BLaER1 (cell line): ENCODE measurements around the gene DOCK8.

Source experiments
- H3K27ac ChIP-seq: shearing (Covaris generic); formaldehyde crosslinking; 2 replicates; pipeline ENCODE4 v1.8.1; 2022
- H3K27me3 ChIP-seq: shearing (Covaris generic); formaldehyde crosslinking; 2 replicates; pipeline ENCODE4 v1.8.1; 2022
- H3K36me3 ChIP-seq: shearing (Covaris generic); formaldehyde crosslinking; 2 replicates; pipeline ENCODE4 v1.8.1; 2022
- H3K4me1 ChIP-seq: shearing (Covaris generic); formaldehyde crosslinking; 2 replicates; pipeline ENCODE4 v1.8.1; 2022
- H3K4me2 ChIP-seq: shearing (Covaris generic); formaldehyde crosslinking; 2 replicates; pipeline ENCODE4 v1.8.1; 2022
- H3K4me3 ChIP-seq: shearing (Covaris generic); formaldehyde crosslinking; 2 replicates; pipeline ENCODE4 v1.8.1; 2022
- H3K9ac ChIP-seq: shearing (Covaris generic); formaldehyde crosslinking; 2 replicates; pipeline ENCODE4 v1.8.1; 2022
- H3K9me3 ChIP-seq: shearing (Covaris generic); formaldehyde crosslinking; 2 replicates; pipeline ENCODE4 v1.8.1; 2022
- H4K20me1 ChIP-seq: shearing (Covaris generic); formaldehyde crosslinking; 2 replicates; pipeline ENCODE4 v1.8.1; 2022
- Cebpa-rat ChIP-seq: shearing (Covaris generic); IDR thresholded peaks from 2 replicates; pipeline ENCODE4 v1.8.1; 2022

Gene DOCK8

DNA sequence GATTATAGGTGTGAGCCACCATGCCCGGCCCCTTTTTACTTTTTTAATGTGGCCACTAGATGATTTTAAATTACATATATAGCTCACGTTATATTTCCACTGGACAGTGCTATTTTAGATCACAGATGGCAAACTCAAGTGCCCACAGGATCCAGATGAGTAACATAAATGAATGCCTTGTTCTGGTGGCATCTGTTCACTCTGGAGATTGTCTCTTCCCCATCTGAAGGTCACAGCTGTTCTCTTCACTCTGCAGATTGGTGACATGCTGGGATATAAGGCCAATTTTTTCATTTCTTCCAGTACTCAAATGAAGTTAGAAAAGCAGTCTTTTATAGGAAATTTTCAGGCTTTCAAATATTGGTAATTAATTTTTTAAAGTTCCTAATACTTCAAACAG is 160.1 kb downstream of the DOCK8 start:
- H4K20me1 ChIP-seq = no peaks in the 10 kb centered on the region
- no peak overlapping the region for H3K4me2 ChIP-seq
- H3K4me3 ChIP-seq = no peak overlapping the region
- no peak for TF ChIP-seq Cebpa-rat
- peaks cover 40% of the 10 kb centered on the region for H3K36me3 ChIP-seq
- no peak overlapping the region for H3K27ac ChIP-seq
- H3K9ac ChIP-seq = no peak overlapping the region
- no peaks in the 10 kb centered on the region for H3K27me3 ChIP-seq
- peaks cover 5% of the 10 kb centered on the region; the same call in 1 of the 2 replicates for H3K4me1 ChIP-seq
- H3K9me3 ChIP-seq = no peaks in the 10 kb centered on the region

- Histone ChIP-seq H3K36me3 (peaks cover 33% of the 10 kb centered on the region), H3K9ac (no peak overlapping the region), H3K9me3 (no peaks in the 10 kb centered on the region), H3K4me3 (no peak overlapping the region), H3K4me2 (no peak overlapping the region), H3K27me3 (no peaks in the 10 kb centered on the region), H3K27ac (no peak overlapping the region), H4K20me1 (no peaks in the 10 kb centered on the region), H3K4me1 (peaks cover 5% of the 10 kb centered on the region; the same call in 1 of the 2 replicates)
- TF ChIP-seq Cebpa-rat = no peak
Observed at GRCh38 chr9:376115-376514, 161.4 kb downstream of the DOCK8 start.

DNA sequence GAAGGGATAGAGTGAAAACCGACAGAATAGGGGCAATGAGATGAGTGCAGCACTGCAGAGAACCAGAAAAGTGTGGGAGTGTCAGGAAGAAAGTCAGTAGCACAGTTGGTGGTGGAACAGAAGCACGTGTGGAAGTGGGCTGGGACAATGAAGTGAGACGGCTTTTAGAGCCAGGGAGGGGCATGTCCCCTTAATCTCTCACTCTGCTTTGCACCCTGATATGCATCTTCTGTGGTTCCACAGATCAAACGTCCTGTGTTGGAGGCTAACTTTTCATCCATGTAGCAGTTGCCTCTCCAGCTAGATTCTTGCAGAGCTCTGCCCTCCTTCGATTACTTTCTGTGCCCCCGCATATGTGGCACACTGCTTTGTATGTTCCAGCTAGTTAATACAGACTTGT is 163.6 kb downstream of the DOCK8 start:
- no peak overlapping the region for H3K9ac ChIP-seq

DNA sequence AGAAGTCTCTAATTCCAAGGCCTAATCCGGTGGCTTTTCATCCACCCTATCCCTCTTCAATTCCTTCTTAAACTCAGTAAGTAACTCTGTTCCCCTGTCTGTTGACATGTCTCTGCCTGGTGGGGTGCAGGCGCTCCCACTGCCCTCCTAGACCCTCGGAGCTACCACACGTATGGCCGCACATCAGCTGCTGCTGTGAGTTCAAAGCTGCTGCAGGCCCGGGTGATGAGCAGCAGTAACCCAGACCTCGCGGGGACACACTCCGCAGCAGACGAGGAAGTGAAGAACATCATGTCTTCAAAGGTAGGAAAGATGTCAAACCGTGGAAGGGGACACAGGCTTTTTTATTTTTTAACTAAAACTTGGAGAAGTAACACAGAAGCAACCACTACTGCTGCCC is 167.7 kb downstream of the DOCK8 start:
- Histone ChIP-seq H3K9me3 (no peaks in the 10 kb centered on the region), H3K9ac (no peak overlapping the region), H3K36me3 (peaks cover 12% of the 10 kb centered on the region; the same call in 1 of the 2 replicates), H3K4me3 (no peak overlapping the region), H3K27me3 (no peaks in the 10 kb centered on the region), H4K20me1 (no peaks in the 10 kb centered on the region), H3K4me1 (no peaks in the 10 kb centered on the region), H3K27ac (no peak overlapping the region), H3K4me2 (no peak overlapping the region)
- TF ChIP-seq Cebpa-rat = no peak

More for the DNA sequence above, 163.6 kb downstream of the DOCK8 start:
- Histone ChIP-seq H3K36me3 (peaks cover 26% of the 10 kb centered on the region), H3K9me3 (no peaks in the 10 kb centered on the region), H3K4me1 (no peaks in the 10 kb centered on the region), H3K4me2 (no peak overlapping the region), H3K27ac (no peak overlapping the region), H3K27me3 (no peaks in the 10 kb centered on the region), H3K4me3 (no peak overlapping the region), H4K20me1 (no peaks in the 10 kb centered on the region)
- no peak for TF ChIP-seq Cebpa-rat

DNA sequence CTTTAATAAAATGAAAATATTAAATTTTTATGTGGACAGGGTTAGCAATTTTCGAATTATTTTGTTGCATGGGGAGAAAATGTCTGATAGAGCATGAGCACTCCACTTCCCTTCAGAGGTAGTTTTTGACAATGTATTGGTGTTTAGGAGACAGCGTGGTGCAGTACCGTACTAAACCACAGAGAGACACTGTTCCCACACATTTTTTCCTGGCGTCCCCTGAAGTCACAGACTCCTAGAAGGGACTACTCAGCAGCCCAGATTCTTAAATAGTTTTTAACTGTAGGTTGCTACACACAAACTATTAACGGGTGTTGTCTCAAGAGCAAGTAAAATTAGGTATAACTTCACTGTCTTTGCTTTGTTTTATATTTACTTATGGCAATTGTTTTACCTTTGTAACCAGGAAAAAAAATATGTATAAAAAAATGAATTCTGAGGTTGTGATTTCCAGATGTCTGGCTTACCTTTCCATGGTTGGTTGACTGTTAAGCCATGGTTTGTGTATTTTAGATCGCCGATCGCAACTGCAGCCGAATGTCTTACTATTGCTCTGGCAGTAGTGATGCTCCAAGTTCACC is 171.2 kb downstream of the DOCK8 start:
- Histone ChIP-seq H3K4me1 (no peaks in the 10 kb centered on the region), H3K4me3 (no peak overlapping the region), H3K27me3 (no peaks in the 10 kb centered on the region), H4K20me1 (no peaks in the 10 kb centered on the region), H3K9ac (no peak overlapping the region), H3K9me3 (no peaks in the 10 kb centered on the region), H3K4me2 (no peak overlapping the region), H3K36me3 (0 out of 2 replicates have a peak, but pooled peaks cover 10% of the 10 kb centered on the region), H3K27ac (no peak overlapping the region)
- TF ChIP-seq Cebpa-rat = no peak

DNA sequence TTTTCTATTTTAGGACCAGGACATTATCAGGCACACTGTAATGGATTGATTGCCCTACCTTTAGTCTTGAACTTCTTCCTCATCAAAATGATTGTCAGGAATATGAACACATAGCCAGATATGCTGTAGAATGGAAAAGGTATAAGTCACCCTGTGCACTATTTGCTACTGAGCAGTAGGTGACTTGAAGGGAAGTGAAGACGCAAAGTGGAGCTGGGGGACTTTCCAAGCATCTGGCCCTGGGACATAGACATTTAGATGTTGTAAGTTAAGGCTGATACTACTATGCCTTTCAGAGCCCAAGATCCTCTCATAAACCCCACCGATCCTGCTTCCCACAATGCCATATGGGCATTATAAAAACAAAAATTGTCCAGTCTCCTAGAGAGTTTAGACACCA is 174.5 kb downstream of the DOCK8 start:
- H3K27ac ChIP-seq = no peak overlapping the region
- no peak overlapping the region for H3K9ac ChIP-seq
- no peaks in the 10 kb centered on the region for H4K20me1 ChIP-seq
- no peak overlapping the region for H3K4me2 ChIP-seq
- no peaks in the 10 kb centered on the region for H3K4me1 ChIP-seq
- no peaks in the 10 kb centered on the region for H3K9me3 ChIP-seq
- no peak for TF ChIP-seq Cebpa-rat
- 0 out of 2 replicates have a peak, but pooled peaks cover 13% of the 10 kb centered on the region for H3K36me3 ChIP-seq
- no peaks in the 10 kb centered on the region for H3K27me3 ChIP-seq
- no peak overlapping the region for H3K4me3 ChIP-seq

DNA sequence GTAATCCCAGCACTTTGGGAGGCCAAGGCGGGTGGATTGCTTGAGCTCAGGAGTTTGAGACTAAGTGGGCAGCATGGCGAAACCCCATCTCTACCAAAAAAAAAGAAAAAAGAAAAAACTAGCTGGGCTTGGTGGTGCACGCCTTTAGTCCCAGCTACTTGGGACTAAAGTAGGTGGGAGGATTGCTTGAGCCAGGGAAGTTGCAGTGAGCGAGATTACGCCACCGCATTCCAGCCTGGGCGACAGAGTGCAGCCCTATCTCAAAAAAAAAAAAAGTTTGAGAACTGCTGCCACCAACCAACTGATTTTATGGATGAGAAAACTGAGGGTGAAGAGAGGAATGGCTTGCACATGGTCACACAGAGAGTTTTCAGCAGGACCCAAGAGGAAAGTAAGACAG is 175.1 kb downstream of the DOCK8 start:
- H3K9ac ChIP-seq = no peak overlapping the region
- H4K20me1 ChIP-seq = no peaks in the 10 kb centered on the region
- H3K4me1 ChIP-seq = no peaks in the 10 kb centered on the region
- H3K27me3 ChIP-seq = no peaks in the 10 kb centered on the region
- no peak overlapping the region for H3K27ac ChIP-seq
- no peak overlapping the region for H3K4me2 ChIP-seq
- no peak overlapping the region for H3K4me3 ChIP-seq
- 0 out of 2 replicates have a peak, but pooled peaks cover 13% of the 10 kb centered on the region for H3K36me3 ChIP-seq
- H3K9me3 ChIP-seq = no peaks in the 10 kb centered on the region
- no peak for TF ChIP-seq Cebpa-rat

GRCh38 chr9:392077-392804 is 177.6 kb downstream of the DOCK8 start:
- TF ChIP-seq Cebpa-rat = no peak
- H3K36me3 ChIP-seq = 0 out of 2 replicates have a peak, but pooled peaks cover 13% of the 10 kb centered on the region
- no peaks in the 10 kb centered on the region for H3K27me3 ChIP-seq

GRCh38 chr9:394347-395052 is 179.8 kb downstream of the DOCK8 start:
- Histone ChIP-seq H3K4me3 (no peak overlapping the region), H3K9me3 (no peaks in the 10 kb centered on the region), H3K9ac (no peak overlapping the region), H3K27me3 (no peaks in the 10 kb centered on the region), H3K4me2 (no peak overlapping the region), H3K4me1 (no peaks in the 10 kb centered on the region), H4K20me1 (no peaks in the 10 kb centered on the region), H3K36me3 (0 out of 2 replicates have a peak, but pooled peaks cover 13% of the 10 kb centered on the region), H3K27ac (no peak overlapping the region)
- no peak for TF ChIP-seq Cebpa-rat

More at GRCh38 chr9:392077-392804, 177.6 kb downstream of the DOCK8 start:
- H3K4me2 ChIP-seq = no peak overlapping the region
- H3K9ac ChIP-seq = no peak overlapping the region
- H3K4me1 ChIP-seq = no peaks in the 10 kb centered on the region
- no peaks in the 10 kb centered on the region for H4K20me1 ChIP-seq
- no peak overlapping the region for H3K27ac ChIP-seq
- no peaks in the 10 kb centered on the region for H3K9me3 ChIP-seq
- no peak overlapping the region for H3K4me3 ChIP-seq

DNA sequence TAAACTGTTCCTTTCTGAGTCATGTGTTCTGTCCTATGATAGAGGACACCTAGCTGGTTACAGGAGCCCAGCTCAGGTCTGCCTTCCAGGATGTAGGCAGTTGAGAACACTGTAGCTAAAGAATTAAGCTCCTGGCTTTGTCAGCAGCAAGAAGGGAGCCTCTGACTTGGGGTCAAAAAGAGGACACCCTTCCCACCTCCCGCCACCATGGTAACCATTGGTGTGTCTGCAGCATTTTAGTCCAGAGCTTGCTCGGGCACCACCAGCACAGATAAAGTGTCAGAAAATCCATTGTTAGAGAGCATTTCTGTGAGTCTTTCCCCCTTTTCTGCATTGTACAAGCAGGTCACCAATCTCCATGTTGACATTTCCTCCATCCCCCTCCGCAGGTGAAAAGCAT is 181.7 kb downstream of the DOCK8 start:
- peaks cover 5% of the 10 kb centered on the region; the same call in 1 of the 2 replicates for H3K36me3 ChIP-seq
- no peaks in the 10 kb centered on the region for H4K20me1 ChIP-seq
- H3K27me3 ChIP-seq = no peaks in the 10 kb centered on the region
- H3K9me3 ChIP-seq = no peaks in the 10 kb centered on the region
- no peak overlapping the region for H3K4me3 ChIP-seq
- H3K4me1 ChIP-seq = no peaks in the 10 kb centered on the region
- H3K27ac ChIP-seq = no peak overlapping the region
- no peak overlapping the region for H3K9ac ChIP-seq
- no peak overlapping the region for H3K4me2 ChIP-seq
- TF ChIP-seq Cebpa-rat = no peak
